Neural cell (in vitro differentiated cells): ENCODE data around the gene OSM. TPM values are rescaled to one million over a fixed set of nuclear protein-coding genes. Genes with fewer than 3 reads are reported as not detected.

ENCODE experiments used
- H2AFZ ChIP-seq: fragments of 200-600, 300-800 bp; sonication (generic), shearing (Covaris generic); 2 replicates; pipeline ENCODE4 v1.6.0; 2014; ENCODE audit warnings: low read depth, mild to moderate bottlenecking, antibody characterized with exemption, low read length, moderate library complexity
- H3F3A ChIP-seq: fragments of 200-600 bp; shearing (Covaris generic); 2 replicates; pipeline ENCODE4 v1.6.1; 2016; ENCODE audit warnings: mild to moderate bottlenecking, moderate library complexity, mixed read lengths, antibody characterized with exemption, low read length; ENCODE audit not compliant: insufficient read depth, poor library complexity, severe bottlenecking
- H3K27ac ChIP-seq: fragments of 200-600, 300-800 bp; sonication (generic), shearing (Covaris generic); 2 replicates; pipeline ENCODE4 v1.5.1; 2014; ENCODE audit warnings: mild to moderate bottlenecking, low read length, moderate library complexity
- H3K27me3 ChIP-seq: fragments of 300-800, 200-600 bp; sonication (generic), shearing (Covaris generic); 2 replicates; pipeline ENCODE4 v1.6.0; 2014; ENCODE audit warnings: mild to moderate bottlenecking, low read depth, low read length, moderate library complexity; ENCODE audit not compliant: insufficient read depth
- H3K36me3 ChIP-seq: fragments of 300-800, 200-600 bp; sonication (generic), shearing (Covaris generic); 2 replicates; pipeline ENCODE4 v1.5.1; 2014; ENCODE audit warnings: mild to moderate bottlenecking, antibody characterized with exemption, low read length, moderate library complexity; ENCODE audit not compliant: insufficient read depth
- H3K4me2 ChIP-seq: fragments of 300-800, 200-600 bp; sonication (generic), shearing (Covaris generic); 2 replicates; pipeline ENCODE4 v1.6.0; 2014; ENCODE audit warnings: mild to moderate bottlenecking, low read length
- H3K4me3 ChIP-seq: fragments of 300-800, 200-600 bp; sonication (generic), shearing (Covaris generic); 2 replicates; pipeline ENCODE4 v1.5.1; 2014; ENCODE audit warnings: mild to moderate bottlenecking, low read length, moderate library complexity
- H3K79me2 ChIP-seq: fragments of 200-600 bp; shearing (Covaris generic); replicated peaks from 2 replicates; pipeline ENCODE4 v1.6.0; 2014; ENCODE audit warnings: mild to moderate bottlenecking, low read length, moderate library complexity; ENCODE audit not compliant: insufficient read depth
- H3K9ac ChIP-seq: fragments of 300-800, 200-600 bp; sonication (generic), shearing (Covaris generic); 2 replicates; pipeline ENCODE4 v1.6.1; 2016; ENCODE audit warnings: mild to moderate bottlenecking, low read length, mixed read lengths
- H3K9me2 ChIP-seq: fragments of 200-600 bp; shearing (Covaris generic); 2 replicates; pipeline ENCODE4 v1.6.1; 2016; ENCODE audit warnings: mild to moderate bottlenecking, low read length, mixed read lengths; ENCODE audit not compliant: insufficient read depth
- H3K9me3 ChIP-seq: fragments of 200-600, 300-800 bp; sonication (generic), shearing (Covaris generic); 2 replicates; pipeline ENCODE4 v1.6.1; 2016; ENCODE audit warnings: mild to moderate bottlenecking, mixed run types, low read length, moderate library complexity, mixed read lengths
- H4K20me1 ChIP-seq: fragments of 200-600 bp; shearing (Covaris generic); 2 replicates; pipeline ENCODE4 v1.6.1; 2016; ENCODE audit warnings: mild to moderate bottlenecking, mixed run types; ENCODE audit not compliant: insufficient read depth
- CTCF ChIP-seq: fragments of 450-650 bp; IDR thresholded peaks from 2 replicates; pipeline ENCODE4 v1.5.1; 2014; ENCODE audit warnings: antibody characterized with exemption, mild to moderate bottlenecking, moderate library complexity; ENCODE audit not compliant: poor library complexity, severe bottlenecking
- EZH2 ChIP-seq: fragments of 200-600, 300-800 bp; shearing (Covaris generic), sonication (generic); IDR thresholded peaks from 2 replicates; pipeline ENCODE4 v1.6.1; 2014; ENCODE audit warnings: antibody characterized with exemption, low read length, borderline replicate concordance, mild to moderate bottlenecking; ENCODE audit not compliant: insufficient read depth, poor library complexity, severe bottlenecking
- RAD21 ChIP-seq: fragments of 450-650 bp; conservative IDR thresholded peaks from 2 replicates; pipeline ENCODE4 v1.6.1; 2014; ENCODE audit warnings: antibody characterized with exemption, mild to moderate bottlenecking, moderate library complexity
- REST ChIP-seq: IDR thresholded peaks from 2 replicates; pipeline ENCODE4 v1.6.1; 2012; ENCODE audit warnings: borderline replicate concordance
- TAF1 ChIP-seq: IDR thresholded peaks from 2 replicates; pipeline ENCODE4 v1.6.1; 2012; ENCODE audit warnings: low read depth
- polyA plus RNA-seq: library from polyadenylated mRNA; depleted of rRNA; stranded (reverse); fragments of >200 nt; gene quantifications from 2 replicates; pipeline ENCODE4 v1.2.3, GENCODE V29; 2014

The OSM gene
- polyA plus RNA-seq, 1 donor from 2014 or later, result not detected

GRCh38 chr22:30293026-30293425 is 26.4 kb upstream of the OSM start:
- H3K4me2 ChIP-seq, result no peak overlapping the region
- H3K9ac ChIP-seq, result no peak overlapping the region
- H3K9me3 ChIP-seq, result no peaks in the 10 kb centered on the region
- no peak overlapping the region for H3K27ac ChIP-seq
- H3F3A ChIP-seq, result no peaks in the 10 kb centered on the region
- H3K9me2 ChIP-seq, result no peaks in the 10 kb centered on the region
- TF ChIP-seq RAD21, result no peak
- TF ChIP-seq REST, result no peak
- TF ChIP-seq EZH2, result no peak
- no peaks in the 10 kb centered on the region for H4K20me1 ChIP-seq
- no peak overlapping the region for H2AFZ ChIP-seq
- H3K4me3 ChIP-seq, result no peak overlapping the region
- H3K27me3 ChIP-seq, result no peaks in the 10 kb centered on the region
- H3K79me2 ChIP-seq, result no peaks in the 10 kb centered on the region
- H3K36me3 ChIP-seq, result no peaks in the 10 kb centered on the region

GRCh38 chr22:30292069-30292970 is 25.7 kb upstream of the OSM start:
- no peak overlapping the region for H2AFZ ChIP-seq
- H3K79me2 ChIP-seq, result no peaks in the 10 kb centered on the region
- no peak overlapping the region for H3K27ac ChIP-seq
- TF ChIP-seq TAF1 (no peak), REST (no peak), CTCF (no peak), RAD21 (no peak)
- no peak overlapping the region for H3K4me3 ChIP-seq
- no peaks in the 10 kb centered on the region for H4K20me1 ChIP-seq
- H3K4me2 ChIP-seq, result no peak overlapping the region
- H3K27me3 ChIP-seq, result no peaks in the 10 kb centered on the region
- H3K9me2 ChIP-seq, result no peaks in the 10 kb centered on the region
- H3F3A ChIP-seq, result no peaks in the 10 kb centered on the region
- H3K36me3 ChIP-seq, result no peaks in the 10 kb centered on the region
- no peak overlapping the region for H3K9ac ChIP-seq
- no peaks in the 10 kb centered on the region for H3K9me3 ChIP-seq
